Neuron (in vitro differentiated cells): ENCODE measurements around the gene GRIFIN.

Experiments
- H2AFZ ChIP-seq: one replicate; pipeline ENCODE4 v1.6.1; 2013; ENCODE audit warnings: low read depth, mild to moderate bottlenecking, inconsistent platforms, low read length, moderate library complexity
- H3K27me3 ChIP-seq: one replicate; pipeline ENCODE4 v1.6.1; 2013; ENCODE audit warnings: low read length; ENCODE audit not compliant: insufficient read depth
- H3K36me3 ChIP-seq: one replicate; pipeline ENCODE4 v1.6.1; 2013; ENCODE audit warnings: low read length; ENCODE audit not compliant: insufficient read depth
- H3K4me1 ChIP-seq: one replicate; pipeline ENCODE4 v1.6.1; 2013; ENCODE audit warnings: low read length; ENCODE audit not compliant: insufficient read depth
- H3K4me3 ChIP-seq: 2 replicates; pipeline ENCODE4 v1.5.1; 2013; ENCODE audit warnings: mild to moderate bottlenecking, low read length, moderate library complexity
- H3K9me3 ChIP-seq: one replicate; pipeline ENCODE4 v1.6.1; 2013; ENCODE audit warnings: low read length

Gene GRIFIN

DNA sequence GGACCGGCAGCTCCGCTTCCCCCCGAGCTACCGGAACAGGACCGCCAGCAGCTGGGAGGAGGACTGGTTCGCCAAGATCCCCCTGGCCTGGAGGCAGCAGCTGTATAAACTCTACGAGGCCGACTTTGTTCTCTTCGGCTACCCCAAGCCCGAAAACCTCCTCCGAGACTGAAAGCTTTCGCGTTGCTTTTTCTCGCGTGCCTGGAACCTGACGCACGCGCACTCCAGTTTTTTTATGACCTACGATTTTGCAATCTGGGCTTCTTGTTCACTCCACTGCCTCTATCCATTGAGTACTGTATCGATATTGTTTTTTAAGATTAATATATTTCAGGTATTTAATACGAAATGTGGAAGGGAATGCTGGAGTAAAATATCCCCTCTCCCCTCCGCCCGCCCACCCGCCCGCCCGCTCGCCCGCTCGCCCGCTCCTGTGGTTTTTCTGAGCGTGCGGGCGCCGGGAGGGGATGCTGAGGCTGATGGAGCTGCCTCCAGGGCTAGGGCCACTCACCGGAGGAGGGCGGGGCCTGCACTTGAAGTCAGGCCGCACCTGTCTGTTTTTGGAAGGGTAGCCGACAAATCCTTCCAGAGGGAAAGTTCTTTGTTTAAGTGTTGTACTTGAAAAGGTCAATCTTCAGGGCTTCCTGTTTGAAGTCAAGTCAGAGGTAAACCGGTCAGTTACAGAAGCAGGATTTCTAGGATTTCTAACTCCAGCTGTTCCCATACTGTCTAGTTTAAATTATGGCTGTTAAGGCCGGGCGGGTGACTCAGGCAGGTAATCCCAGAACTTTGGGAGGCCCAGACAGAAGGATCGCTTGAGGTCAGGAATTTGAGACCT, 42.3 kb downstream of the GRIFIN start:
- H3K27me3 ChIP-seq = no peaks in the 10 kb centered on the region
- H3K36me3 ChIP-seq = peaks cover 14% of the 10 kb centered on the region
- H2AFZ ChIP-seq = no peak overlapping the region
- H3K9me3 ChIP-seq = peaks cover 22% of the 10 kb centered on the region
- no peak overlapping the region for H3K4me3 ChIP-seq
- H3K4me1 ChIP-seq = no peaks in the 10 kb centered on the region

DNA sequence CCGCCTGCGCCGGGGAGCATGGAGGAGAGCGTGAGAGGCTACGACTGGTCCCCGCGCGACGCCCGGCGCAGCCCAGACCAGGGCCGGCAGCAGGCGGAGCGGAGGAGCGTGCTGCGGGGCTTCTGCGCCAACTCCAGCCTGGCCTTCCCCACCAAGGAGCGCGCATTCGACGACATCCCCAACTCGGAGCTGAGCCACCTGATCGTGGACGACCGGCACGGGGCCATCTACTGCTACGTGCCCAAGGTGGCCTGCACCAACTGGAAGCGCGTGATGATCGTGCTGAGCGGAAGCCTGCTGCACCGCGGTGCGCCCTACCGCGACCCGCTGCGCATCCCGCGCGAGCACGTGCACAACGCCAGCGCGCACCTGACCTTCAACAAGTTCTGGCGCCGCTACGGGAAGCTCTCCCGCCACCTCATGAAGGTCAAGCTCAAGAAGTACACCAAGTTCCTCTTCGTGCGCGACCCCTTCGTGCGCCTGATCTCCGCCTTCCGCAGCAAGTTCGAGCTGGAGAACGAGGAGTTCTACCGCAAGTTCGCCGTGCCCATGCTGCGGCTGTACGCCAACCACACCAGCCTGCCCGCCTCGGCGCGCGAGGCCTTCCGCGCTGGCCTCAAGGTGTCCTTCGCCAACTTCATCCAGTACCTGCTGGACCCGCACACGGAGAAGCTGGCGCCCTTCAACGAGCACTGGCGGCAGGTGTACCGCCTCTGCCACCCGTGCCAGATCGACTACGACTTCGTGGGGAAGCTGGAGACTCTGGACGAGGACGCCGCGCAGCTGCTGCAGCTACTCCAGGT, 43.1 kb downstream of the GRIFIN start:
- peaks cover 22% of the 10 kb centered on the region for H3K9me3 ChIP-seq
- no peak overlapping the region for H3K4me3 ChIP-seq
- H2AFZ ChIP-seq = no peak overlapping the region
- no peaks in the 10 kb centered on the region for H3K27me3 ChIP-seq
- H3K36me3 ChIP-seq = peaks cover 14% of the 10 kb centered on the region
- H3K4me1 ChIP-seq = no peaks in the 10 kb centered on the region

DNA sequence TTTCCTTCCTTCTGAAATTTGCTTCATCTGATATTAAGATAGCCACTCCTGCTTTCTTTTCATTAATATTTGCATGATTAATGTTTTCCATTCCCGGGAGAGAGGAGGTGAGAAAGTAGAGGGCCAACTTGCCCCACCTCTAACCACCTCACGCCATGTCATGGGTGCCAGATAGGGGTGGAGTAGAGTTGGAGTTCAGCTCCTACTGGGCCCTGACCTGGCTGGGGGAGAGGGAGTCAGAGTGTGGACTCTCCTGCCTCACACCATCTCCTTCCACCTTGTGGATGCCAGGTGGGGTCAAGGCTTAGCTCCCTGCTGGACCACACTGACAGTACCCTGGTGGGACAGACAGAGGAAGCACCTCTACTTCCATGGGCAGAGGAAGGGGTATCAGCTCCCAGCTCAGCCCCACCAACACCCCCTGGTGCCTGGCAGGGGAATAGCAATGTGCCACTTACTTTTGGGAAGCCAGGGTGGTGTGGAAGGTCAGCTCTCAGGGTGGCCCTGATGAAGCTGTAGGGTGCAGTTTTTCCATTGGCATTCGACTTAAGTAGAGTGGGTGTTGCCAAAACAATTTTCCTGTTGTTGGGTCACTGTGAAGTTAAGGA, 44.8 kb downstream of the GRIFIN start:
- Histone ChIP-seq H3K9me3 (peaks cover 22% of the 10 kb centered on the region), H3K4me3 (no peak overlapping the region)

DNA sequence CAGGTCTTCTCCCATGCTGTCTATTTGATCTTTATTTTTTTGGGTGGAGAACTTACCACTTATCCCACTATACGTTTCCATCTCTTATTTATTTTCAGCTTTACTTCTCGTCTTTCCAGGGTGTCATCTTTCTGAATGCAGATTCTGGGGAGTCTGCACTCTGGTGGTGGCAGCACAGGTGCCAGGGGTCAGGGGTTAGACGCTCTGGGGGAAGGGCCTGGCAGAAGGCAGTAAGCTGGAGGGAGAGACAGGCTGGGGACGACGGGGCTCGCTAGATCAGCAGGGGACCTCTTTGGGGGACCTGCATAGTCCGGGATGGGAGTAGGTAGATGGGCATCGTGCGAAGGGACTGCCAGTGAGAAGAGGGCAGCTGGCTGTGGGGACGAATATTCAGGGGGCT, 50.4 kb downstream of the GRIFIN start:
- Histone ChIP-seq H3K36me3 (no peaks in the 10 kb centered on the region), H2AFZ (no peak overlapping the region), H3K27me3 (no peaks in the 10 kb centered on the region), H3K4me3 (no peak overlapping the region), H3K9me3 (peaks cover 1% of the 10 kb centered on the region), H3K4me1 (peaks cover 2% of the 10 kb centered on the region)

More for the DNA sequence above, 44.8 kb downstream of the GRIFIN start:
- no peaks in the 10 kb centered on the region for H3K27me3 ChIP-seq
- peaks cover 14% of the 10 kb centered on the region for H3K36me3 ChIP-seq
- H2AFZ ChIP-seq = no peak overlapping the region
- H3K4me1 ChIP-seq = no peaks in the 10 kb centered on the region
